GM18502 (cell line): ENCODE data around the gene BBS7.
A peak's percentile ranks its signal among the peaks of the same experiment; 100 is the strongest.

Experiments
- ATAC-seq: cut with Tn5 transposase; IDR thresholded peaks from one replicate; pipeline ENCODE4 v1.9.1; 2021; ENCODE audit warnings: mild to moderate bottlenecking; ENCODE audit not compliant: unreplicated experiment, poor library complexity

BBS7 gene

DNA sequence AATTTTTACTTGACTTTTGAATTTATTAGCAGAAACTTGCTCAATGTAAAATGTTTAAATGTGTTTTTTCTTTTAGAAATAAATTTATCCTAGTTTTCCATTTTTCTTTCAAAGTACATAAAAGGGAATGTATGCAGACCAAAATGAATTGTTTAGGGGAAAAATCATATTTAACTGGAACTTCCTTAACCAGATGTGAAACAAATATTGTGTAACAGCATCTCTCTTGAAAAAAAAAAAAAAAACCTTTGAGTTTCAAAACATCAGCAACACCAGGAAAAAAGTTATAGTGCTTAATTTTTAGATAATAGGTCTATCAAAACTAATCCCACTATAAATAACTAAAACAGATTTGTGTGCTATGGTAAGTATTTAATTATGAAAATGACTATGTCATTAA lies 32.1 kb downstream of the BBS7 start:
- no peak for ATAC-seq

DNA sequence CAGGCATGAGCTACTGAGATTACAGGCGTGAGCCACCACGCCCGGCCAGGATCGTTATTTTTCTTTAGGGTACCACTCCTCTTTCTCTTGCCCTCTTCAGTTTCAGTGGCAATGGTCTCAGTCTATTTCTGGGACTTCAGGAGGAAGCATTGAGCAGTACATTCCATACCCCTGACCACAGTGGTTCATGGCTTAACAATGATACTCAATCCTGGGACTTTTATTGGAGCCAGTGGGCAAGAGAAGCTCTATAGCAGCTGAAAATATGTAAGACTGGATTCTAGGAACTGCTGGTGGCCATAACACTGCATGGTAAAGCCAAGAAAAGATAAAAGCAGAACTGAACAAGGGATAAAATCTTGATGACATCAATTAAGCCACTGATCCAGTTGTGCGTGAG lies 40.8 kb downstream of the BBS7 start:
- ATAC-seq = no peak

DNA sequence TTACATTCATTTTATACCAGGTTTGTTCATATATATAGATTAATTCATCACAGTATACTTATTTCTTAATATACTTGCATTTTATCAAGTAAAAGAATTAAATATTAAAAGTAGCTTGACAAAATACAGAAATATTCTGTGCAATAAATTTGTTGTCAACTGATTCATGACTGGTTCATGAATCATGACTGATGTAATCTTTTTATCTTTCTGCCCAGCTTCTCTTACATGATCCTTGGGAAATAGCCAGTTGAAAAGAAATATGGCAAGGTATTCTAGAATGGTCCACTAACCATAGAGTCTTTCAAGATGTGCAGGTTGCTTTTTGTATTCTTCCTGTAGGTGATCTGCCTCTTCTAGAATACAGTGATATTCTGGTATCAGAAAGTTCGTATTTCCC lies 42.4 kb downstream of the BBS7 start:
- no peak for ATAC-seq

DNA sequence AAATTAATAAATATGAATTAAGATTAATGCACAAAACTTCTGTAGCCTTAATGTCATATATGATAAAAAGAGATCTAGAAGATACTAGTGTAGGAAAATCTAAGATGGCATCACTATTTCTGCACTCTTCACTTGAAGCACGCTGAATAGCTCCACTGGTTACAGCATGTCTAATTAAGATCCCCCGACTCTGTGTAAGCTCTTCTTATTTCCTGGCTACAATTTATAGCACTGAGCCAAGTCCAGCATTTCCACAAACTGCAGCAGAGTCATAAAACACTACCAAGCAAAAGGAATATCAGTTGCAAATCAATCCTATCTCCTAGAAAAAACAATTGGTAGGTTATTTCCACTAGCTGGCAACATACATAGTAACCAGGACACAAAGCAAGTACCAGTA lies 45.3 kb downstream of the BBS7 start:
- ATAC-seq = no peak

DNA sequence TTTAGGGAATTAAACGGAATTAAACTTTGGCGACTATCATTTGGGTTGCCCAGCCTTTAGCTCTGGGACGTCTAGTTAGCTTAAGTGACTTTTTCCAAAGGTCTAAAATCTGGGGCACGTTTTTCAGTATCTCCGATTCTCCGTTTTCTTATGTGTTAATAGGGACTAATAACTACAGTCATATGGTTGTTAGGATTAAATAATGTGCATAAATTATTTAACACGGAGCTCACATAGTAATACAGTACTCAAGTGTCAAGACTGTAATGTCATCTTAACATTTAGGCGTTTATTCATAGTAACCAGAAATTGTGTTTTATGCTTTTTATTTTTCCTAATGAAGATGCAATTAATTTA lies 46.1 kb downstream of the BBS7 start:
- ATAC-seq = peak; percentile 2

DNA sequence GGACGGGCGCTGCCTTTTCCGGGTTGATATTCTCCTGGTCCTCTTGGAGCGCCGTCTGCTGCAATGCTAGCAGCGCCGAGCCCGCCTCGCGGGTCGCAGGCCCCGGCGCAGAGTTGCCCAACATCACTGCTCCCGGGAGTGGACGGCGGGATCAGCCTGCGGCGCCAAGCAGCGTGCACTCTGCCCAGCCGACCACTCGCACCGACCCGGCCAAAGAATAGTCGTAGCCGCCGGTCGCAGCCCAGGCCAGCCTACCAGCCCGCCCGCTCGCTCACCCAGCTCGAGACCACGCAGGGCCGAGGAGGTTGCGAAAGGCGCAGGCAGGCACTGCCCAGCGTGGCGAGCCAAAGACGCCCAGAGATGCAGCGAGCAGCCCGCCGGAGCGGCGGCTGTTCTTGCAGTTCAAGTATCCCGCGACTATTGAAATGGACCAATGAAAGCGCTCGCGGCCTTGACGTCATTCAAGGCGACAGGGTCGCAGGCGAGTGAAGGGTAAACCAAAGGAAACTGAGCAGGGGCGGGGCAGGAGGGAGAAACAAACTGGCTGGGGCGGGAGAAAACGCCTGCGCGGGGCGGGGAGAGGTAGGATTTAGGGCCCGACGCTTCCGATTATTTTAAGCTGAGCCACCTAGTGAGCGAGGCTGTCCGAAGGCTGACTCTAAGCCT lies 46.6 kb downstream of the BBS7 start, which contains the start of gene CCNA2:
CCNA2 (minus strand) TSS at position 379 of the 666 bp plus-strand sequence; CDS start at position 124, 255 bp downstream.
- ATAC-seq = peak; percentile 93

DNA sequence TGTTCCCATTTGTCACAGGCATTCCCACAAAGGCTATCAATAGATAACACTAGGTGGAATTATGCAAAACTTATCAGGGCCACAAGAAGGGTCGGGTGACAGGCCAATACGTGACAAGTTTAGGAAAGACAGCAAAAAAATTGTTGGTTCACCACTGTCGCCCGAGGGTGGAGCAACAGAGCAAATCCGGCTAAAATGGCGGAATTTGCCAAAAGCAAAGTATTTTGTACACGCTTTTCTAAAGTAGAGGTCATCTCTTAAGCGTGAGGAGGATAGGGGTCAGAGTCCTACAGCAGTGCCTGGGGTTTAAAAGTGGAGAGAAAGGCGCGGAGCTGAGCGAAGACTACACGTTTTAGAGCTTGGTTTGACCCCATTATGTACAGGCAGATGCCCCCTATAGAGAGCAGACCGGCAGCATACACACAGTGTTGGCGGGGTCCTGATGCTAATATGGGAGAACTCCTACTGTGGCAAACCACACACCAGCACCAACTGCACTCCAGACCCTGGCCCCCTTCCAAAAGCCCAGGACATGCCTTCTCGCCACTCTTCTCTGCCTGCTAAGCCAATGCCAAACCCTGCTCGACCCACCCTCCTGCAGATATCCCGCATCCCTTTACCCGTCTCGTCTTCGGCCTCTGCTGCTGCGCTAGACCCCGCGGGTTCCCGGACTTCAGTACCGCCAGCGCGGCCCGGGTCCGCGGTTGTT lies 47.3 kb downstream of the BBS7 start:
- peak; percentile 55 for ATAC-seq

DNA sequence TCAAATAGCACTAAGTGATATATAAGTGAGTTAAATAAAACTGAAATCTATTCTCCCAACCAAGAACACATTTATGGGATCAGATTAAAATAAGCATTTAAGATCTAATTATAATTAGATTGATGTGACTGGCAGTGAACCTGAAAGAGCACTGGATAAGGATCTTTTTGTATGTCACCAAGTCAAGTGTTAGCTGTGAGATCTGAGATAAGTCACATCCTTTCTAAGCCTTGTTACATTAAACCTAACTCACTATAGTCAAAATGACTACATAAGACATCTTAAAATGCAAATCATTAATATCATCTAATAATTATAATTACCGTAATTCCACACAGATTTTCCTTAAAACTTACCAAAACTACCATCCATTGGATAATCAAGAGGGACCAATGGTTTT lies 48.2 kb downstream of the BBS7 start:
- no peak for ATAC-seq

DNA sequence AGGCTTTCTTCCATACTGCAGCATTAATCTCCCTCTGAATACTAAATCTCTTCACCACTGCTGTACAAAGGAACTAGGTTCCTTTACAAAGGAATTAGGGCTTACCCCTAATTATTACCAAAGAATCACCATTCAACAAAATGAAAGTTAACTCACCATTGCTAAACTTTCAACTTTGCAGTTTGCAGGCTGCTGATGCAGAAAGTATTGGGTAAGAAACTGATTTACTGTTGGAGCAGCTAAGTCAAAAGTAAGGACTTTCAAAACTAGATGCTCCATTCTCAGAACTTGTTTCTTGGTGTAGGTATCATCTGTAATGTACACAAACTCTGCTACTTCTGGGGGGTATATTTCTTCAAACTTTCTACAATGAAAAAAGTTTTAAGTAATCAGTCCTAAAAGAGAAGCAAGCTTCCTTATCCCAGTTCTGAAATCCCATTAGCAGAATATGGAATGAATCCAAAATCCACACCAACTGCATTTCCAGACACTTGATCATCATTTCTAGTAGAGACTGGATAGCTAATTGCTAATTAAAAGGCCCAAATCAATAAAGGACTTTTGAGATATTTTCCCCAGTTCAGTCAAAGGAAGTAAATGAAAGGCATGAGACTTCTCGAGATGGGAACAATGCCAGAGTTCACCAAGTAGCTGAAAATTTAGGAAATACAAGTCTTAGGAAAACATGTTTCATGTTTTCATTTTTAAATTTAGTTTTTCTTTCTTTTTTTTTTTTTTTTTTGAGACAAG lies 50.9 kb downstream of the BBS7 start:
- no peak for ATAC-seq

DNA sequence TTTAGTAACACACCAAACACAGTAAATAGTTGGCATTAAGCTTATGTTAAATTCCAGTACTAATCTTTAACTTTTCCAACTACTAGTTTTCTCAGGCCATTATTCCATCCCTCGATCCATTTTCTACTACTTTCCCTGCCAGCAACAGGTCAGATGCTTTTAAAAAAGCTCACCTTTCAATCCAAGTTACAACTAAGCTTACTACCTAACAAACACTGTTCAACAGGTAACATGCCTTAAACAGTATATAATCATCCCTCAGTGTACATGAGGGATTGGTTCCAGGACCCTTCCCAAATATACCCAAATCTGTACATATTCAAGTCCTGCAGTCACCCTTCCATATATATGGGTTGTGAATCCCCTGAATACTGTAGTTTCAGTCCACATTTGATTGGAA lies 52.1 kb downstream of the BBS7 start:
- ATAC-seq = no peak

DNA sequence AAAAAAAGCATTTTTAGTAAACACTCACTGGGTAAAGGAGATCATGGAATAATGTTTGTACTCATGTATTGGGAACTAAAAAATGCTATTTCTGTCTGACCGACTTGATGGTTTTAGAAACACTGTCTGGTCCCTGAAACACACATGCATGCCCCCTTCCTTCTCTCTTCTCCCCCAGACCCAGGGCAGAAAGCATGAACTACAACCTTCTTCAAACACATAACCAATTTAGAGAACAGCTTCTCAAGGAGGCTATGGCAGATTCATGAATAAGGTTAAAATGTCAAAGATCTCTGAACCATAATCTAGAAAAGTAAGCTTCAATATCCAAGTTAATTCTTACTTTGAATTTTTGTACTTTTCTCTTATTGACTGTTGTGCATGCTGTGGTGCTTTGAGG lies 52.6 kb downstream of the BBS7 start:
- no peak for ATAC-seq

DNA sequence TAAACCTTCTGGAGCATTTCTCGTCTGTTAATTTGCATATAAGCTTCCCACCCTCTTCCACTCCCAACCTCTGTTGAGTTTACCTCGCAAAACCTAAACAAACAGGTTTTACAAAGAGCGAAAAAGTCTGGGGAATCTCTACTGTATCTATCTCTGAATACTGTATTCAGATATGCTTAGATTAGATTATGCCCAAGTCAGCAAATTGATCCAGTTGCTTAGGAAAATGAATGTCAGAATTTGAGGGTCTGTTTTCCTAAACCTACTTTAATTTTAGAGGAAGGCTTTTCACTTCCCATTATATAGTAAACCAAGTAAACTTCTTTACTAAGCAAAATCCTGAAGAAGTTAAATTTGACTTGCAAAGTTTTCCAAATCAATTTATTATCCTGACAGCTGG lies 53.3 kb downstream of the BBS7 start:
- ATAC-seq = no peak

DNA sequence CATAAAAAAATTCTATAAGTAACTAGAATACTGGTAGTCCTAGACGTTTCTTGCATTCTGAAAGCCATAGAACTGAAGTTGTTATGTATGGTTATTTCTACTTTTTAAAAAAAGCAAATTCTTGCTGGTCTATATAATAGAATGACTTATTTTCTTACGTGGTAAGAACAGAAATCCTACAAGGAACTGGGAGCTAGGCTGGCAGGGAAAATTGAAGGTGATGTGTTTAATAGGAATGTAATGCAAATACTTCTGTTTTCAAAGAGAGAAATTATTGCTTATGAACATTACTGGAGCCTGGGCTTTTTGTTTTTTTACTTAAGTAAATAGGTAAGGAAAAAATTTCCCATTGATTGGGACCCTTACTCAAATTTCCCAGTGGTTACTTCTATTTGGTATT lies 55.5 kb downstream of the BBS7 start:
- ATAC-seq = no peak

DNA sequence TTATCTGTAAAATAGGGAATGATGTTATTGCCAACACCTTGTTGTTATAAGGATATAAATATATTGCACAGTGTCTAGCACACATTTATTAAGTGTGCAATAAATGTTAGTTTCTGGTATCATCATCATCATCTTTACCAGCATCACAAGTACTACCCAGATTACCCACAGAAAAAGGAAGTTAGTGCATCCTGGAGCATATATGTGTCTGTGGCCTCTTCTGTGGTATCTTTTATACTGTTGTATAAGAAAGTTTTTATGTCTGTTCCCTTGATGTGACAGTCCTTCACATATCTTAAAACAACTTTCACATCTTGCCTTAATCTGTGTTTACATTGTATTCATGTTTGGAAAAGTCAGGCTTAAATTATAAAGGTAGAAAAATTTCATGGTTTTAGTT lies 59.2 kb downstream of the BBS7 start:
- no peak for ATAC-seq

DNA sequence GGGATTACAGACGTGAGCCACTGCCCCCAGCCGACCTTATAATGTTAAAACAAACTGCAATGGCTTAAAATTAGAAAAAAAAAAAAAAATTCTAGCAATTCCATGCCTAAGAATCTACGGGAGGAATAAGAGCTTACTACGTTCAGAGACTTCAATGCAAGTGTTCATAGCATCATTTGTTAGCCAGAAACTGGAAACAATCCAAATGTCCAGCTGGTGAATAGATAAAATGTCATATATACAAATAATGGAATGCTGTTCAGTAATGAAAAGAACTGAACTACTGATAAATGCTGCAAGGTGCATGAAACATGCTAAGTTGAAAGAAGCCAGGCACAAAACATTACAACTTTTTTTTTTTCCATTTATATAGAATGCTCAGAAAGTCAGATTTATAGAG lies 63.9 kb downstream of the BBS7 start:
- no peak for ATAC-seq

DNA sequence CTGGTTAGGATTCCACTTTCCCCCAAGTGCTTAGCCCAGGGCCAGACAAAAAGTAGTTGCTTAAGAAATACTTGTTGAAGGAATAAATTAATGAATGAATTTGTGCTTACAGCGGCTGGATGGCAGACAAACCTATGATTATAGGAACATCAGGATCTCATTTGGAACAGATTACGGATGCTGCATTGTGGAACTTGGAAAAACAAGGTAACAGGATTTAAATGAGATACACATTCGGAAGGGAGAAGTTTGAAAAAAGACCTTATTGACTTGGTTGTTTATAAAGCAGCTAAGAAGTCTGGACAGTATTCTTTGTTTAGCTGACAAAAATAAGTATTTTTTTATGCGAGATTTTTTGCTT lies 68.6 kb downstream of the BBS7 start:
- no peak for ATAC-seq

DNA sequence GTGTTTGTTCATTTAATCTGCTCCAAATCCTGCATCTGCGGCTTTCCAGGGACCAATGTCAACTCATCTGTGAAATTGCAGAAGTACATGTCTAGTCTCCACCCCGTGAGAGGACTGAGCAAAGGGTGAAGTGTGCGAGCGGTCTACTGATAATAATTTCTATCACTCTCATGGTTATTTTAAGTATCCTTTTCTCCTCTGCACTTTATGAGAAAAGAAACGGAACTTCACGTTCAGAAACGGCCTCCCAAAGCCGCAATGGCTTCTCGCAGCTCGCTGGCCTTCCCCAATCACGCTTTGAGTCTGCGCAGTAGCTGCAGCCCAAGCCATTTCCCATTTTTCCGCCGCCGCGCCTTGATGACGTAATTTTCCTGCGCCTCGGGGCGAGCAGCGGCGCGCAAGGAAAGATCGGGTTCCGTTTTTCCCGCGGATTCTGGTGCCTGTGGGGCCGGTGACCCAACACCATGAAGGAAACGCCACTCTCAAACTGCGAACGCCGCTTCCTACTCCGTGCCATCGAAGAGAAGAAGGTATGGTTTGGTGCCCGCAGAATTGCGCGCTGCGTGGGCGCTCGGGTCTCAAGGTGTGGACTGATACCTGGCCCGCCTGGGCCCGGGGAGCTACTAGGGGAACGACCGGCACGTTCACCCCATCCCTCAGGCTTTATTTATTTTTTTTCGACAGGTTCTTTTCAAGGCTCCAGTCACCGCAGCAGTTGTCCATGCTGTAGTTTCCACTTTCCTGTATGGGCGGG lies 69.1 kb downstream of the BBS7 start, which contains the start of gene EXOSC9:
EXOSC9 (plus strand) TSS at position 363 of the 754 bp plus-strand sequence; CDS start at position 465, 102 bp downstream.
- peak; percentile 85 for ATAC-seq

DNA sequence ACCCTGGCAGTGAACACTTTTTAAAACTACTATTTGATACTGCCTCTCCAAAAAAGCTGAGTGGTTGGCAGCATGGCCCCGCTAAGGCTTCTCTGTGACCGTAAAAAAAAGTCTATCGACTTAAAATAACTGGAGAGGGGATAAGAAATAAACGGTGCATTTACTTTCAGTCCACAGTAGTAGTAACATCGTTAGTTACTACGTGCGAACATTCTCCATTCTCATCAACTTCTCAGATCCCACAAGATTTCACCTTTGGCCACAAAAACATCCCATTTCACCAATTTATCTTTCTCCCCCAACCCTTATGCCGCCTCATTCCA lies 69.7 kb downstream of the BBS7 start:
- ATAC-seq = peak; percentile 15

DNA sequence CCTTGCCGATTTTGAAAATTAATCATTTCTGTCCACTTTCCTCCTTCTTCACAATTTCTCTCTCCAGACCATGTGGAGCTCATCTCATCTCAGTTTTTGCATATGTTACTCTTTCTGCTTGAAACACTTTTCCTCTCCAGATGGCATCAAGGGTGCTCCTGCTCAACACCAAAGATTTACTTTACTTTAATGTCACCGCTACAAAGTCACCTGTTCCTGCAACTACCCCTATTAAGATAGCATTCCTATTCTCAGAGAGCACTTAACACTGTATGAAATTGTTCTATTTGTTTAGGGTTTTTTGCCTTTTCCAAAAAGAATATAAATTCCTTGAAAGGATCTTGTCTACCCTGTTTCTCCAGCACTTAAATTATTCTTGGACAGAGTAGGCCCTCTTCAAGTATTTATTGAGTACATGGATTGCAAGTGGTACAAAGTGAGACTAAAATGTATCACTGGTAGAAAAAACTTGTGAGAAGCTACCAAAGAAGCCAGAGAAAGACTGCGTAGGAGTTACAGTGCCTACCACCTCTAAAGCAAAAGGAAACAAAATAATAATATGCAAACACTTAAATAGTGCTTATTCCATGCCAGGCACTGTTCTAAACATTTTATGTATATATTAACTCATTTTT lies 70.3 kb downstream of the BBS7 start:
- no peak for ATAC-seq

DNA sequence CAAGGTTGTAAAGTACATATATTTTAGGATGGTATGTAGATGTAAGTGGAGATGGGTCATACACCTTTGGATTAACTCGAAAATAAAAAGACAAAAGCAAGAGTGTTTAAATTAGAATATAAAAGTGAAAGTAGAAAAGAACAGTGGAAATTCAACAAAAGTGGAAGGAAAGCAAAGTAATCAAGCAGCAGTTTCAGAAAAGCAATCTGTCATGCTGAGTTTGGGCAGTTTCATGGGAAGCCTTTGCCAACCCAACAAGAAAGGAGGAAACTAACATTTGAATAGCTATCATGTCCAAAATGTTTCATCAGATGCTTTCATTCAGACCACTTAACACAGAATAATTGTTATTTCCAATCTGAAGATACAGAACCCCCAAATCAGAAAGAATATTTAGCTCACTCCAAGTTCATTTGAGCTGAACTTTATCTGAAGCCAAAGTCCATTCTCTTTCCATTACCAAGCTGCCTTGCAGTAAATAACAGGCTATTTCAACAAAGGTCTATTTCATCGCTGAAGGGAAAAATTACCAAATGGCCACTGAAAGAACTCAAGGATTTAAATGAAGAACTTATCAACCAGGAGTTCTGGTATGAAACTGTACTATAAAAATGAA lies 71.0 kb downstream of the BBS7 start:
- ATAC-seq = no peak
